Nephron (organoid): Measurements from ENCODE around the gene ACBD3.

Experiments used
- H3K27ac Mint-ChIP-seq, 3 experiments: 2 replicates each; pipeline ENCODE4 v1.8.0; 2020; ENCODE audit warnings: mixed read lengths in 3 of 3, mild to moderate bottlenecking in 2 of 3, moderate library complexity in 1 of 3
- H3K27me3 Mint-ChIP-seq: 2 replicates; pipeline ENCODE4 v1.8.0; 2021; ENCODE audit warnings: low read depth, mild to moderate bottlenecking, moderate library complexity, mixed read lengths
- H3K36me3 Mint-ChIP-seq: 2 replicates; pipeline ENCODE4 v1.8.0; 2020; ENCODE audit warnings: low read depth, mixed read lengths
- H3K4me1 Mint-ChIP-seq: 2 replicates; pipeline ENCODE4 v1.8.0; 2020; ENCODE audit warnings: mixed read lengths
- H3K4me3 Mint-ChIP-seq, 3 experiments: 2 replicates each; pipeline ENCODE4 v1.8.0; 2020; ENCODE audit warnings: mild to moderate bottlenecking in 3 of 3, mixed read lengths in 3 of 3, moderate library complexity in 2 of 3
- H3K9me3 Mint-ChIP-seq: 2 replicates; pipeline ENCODE4 v1.8.0; 2020; ENCODE audit warnings: mixed read lengths
- CTCF ChIP-seq, 3 experiments: fragments of 200-600 bp; sonication (generic); IDR thresholded peaks; one replicate each; pipeline ENCODE4 v1.5.0; 2021; ENCODE audit warnings: antibody characterized with exemption in 3 of 3; ENCODE audit not compliant: unreplicated experiment in 3 of 3

ACBD3 gene

GRCh38 chr1:226097866-226098625, 88.5 kb downstream of the ACBD3 start:
- peaks cover 17% of the 10 kb centered on the region for H3K4me1 Mint-ChIP-seq
- no peak for TF ChIP-seq CTCF (IDR thresholded peaks at IDR 0.05; ENCODE audit: unreplicated experiment in 3 of 3)
- peaks cover 42% of the 10 kb centered on the region for H3K27me3 Mint-ChIP-seq
- H3K36me3 Mint-ChIP-seq, result no peaks in the 10 kb centered on the region
- no peak overlapping the region for H3K4me3 Mint-ChIP-seq
- no peaks in the 10 kb centered on the region for H3K9me3 Mint-ChIP-seq
- no peak overlapping the region for H3K27ac Mint-ChIP-seq

- H3K9me3 Mint-ChIP-seq, result no peaks in the 10 kb centered on the region
- no peak for TF ChIP-seq CTCF (IDR thresholded peaks at IDR 0.05; ENCODE audit: unreplicated experiment in 3 of 3)
- H3K27me3 Mint-ChIP-seq, result peaks cover 33% of the 10 kb centered on the region
These were observed 91.3 kb downstream of the ACBD3 start for GRCh38 chr1:226095286-226095685.

More at GRCh38 chr1:226095286-226095685, 91.3 kb downstream of the ACBD3 start:
- Mint-ChIP-seq H3K4me1 (peaks cover 13% of the 10 kb centered on the region), H3K27ac (no peak overlapping the region), H3K36me3 (no peaks in the 10 kb centered on the region), H3K4me3 (no peak overlapping the region)
